Measurements from ENCODE around the gene ALOX15B.

Gene ALOX15B

DNA sequence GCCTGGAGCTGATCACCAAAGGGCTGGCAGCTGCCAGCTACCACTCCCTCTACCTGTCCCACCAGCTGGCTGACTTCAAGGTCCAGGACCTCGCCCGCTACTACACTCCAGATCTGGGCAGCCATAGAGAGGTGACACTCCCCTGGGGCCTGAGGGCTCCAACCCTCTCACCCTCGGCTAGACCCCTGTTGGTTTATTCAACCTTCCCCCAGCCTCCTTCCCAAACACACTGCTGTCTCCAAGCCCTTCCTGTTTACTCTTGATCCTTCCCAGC is 30.7 kb downstream of the ALOX15B start:
- Histone ChIP-seq H3K27me3 (ENCODE audit: low read length) (no peaks in the 10 kb centered on the region), H3F3A (ENCODE audit: insufficient read depth) (no peaks in the 10 kb centered on the region), H3K4me2 (ENCODE audit: low read depth, low read length, poor library complexity, severe bottlenecking) (no peak overlapping the region), H2AFZ (ENCODE audit: low read depth, low read length, severe bottlenecking) (no peak overlapping the region), H3K9me3 (ENCODE audit: insufficient read depth, low read length) (no peaks in the 10 kb centered on the region), H3K36me3 (ENCODE audit: low read length) (no peaks in the 10 kb centered on the region), H3K9me2 (replicated peaks; ENCODE audit: insufficient read depth, low read length) (no peaks in the 10 kb centered on the region), H3K27ac (ENCODE audit: low read depth, low read length) (no peak overlapping the region), H3K4me3 (ENCODE audit: insufficient read depth, low read length, poor library complexity, severe bottlenecking) (no peak overlapping the region), H3K9ac (ENCODE audit: low read length) (no peak overlapping the region), H4K20me1 (ENCODE audit: low read depth, low read length) (no peaks in the 10 kb centered on the region), H3K79me2 (ENCODE audit: insufficient read depth, low read length) (no peaks in the 10 kb centered on the region)
- TF ChIP-seq, protein P1, sequence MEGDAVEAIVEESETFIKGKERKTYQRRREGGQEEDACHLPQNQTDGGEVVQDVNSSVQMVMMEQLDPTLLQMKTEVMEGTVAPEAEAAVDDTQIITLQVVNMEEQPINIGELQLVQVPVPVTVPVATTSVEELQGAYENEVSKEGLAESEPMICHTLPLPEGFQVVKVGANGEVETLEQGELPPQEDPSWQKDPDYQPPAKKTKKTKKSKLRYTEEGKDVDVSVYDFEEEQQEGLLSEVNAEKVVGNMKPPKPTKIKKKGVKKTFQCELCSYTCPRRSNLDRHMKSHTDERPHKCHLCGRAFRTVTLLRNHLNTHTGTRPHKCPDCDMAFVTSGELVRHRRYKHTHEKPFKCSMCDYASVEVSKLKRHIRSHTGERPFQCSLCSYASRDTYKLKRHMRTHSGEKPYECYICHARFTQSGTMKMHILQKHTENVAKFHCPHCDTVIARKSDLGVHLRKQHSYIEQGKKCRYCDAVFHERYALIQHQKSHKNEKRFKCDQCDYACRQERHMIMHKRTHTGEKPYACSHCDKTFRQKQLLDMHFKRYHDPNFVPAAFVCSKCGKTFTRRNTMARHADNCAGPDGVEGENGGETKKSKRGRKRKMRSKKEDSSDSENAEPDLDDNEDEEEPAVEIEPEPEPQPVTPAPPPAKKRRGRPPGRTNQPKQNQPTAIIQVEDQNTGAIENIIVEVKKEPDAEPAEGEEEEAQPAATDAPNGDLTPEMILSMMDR (IDR thresholded peaks at IDR 0.05; ENCODE audit: insufficient read depth, low read length, poor library complexity, severe bottlenecking) = no peak
- no peak for TF ChIP-seq EZH2phosphoT487 (conservative IDR thresholded peaks at IDR 0.05; ENCODE audit: low read length)

DNA sequence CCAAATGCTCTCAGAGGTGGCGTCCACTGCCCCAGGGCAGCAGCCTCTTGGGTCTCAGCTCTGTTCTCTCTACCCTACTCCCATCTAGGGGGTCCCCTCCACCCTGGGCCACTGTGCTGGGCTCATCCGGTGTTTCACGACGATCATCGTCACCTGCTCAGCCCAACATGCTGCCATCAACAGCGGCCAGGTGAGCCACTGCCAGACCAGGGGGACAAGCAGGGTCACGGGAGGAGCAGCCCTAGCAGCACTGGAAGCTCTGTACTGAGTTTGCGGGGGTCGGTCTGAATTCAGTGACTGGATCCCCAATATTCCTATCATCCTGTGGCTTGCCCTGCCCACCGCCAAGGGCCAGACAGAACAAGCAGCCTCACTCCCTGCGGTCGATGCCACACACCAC is 32.6 kb downstream of the ALOX15B start:
- Histone ChIP-seq H4K20me1 (ENCODE audit: low read depth, low read length) (no peaks in the 10 kb centered on the region), H3K9ac (ENCODE audit: low read length) (no peak overlapping the region), H3K9me2 (replicated peaks; ENCODE audit: insufficient read depth, low read length) (no peaks in the 10 kb centered on the region), H2AFZ (ENCODE audit: low read depth, low read length, severe bottlenecking) (no peak overlapping the region), H3K4me2 (ENCODE audit: low read depth, low read length, poor library complexity, severe bottlenecking) (no peak overlapping the region), H3F3A (ENCODE audit: insufficient read depth) (no peaks in the 10 kb centered on the region), H3K27me3 (ENCODE audit: low read length) (no peaks in the 10 kb centered on the region), H3K36me3 (ENCODE audit: low read length) (no peaks in the 10 kb centered on the region), H3K79me2 (ENCODE audit: insufficient read depth, low read length) (no peaks in the 10 kb centered on the region), H3K27ac (ENCODE audit: low read depth, low read length) (no peak overlapping the region), H3K9me3 (ENCODE audit: insufficient read depth, low read length) (no peaks in the 10 kb centered on the region), H3K4me3 (ENCODE audit: insufficient read depth, low read length, poor library complexity, severe bottlenecking) (no peak overlapping the region)
- TF ChIP-seq, protein P1 (IDR thresholded peaks at IDR 0.05; ENCODE audit: insufficient read depth, low read length, poor library complexity, severe bottlenecking) = no peak
- no peak for TF ChIP-seq EZH2phosphoT487 (conservative IDR thresholded peaks at IDR 0.05; ENCODE audit: low read length)

DNA sequence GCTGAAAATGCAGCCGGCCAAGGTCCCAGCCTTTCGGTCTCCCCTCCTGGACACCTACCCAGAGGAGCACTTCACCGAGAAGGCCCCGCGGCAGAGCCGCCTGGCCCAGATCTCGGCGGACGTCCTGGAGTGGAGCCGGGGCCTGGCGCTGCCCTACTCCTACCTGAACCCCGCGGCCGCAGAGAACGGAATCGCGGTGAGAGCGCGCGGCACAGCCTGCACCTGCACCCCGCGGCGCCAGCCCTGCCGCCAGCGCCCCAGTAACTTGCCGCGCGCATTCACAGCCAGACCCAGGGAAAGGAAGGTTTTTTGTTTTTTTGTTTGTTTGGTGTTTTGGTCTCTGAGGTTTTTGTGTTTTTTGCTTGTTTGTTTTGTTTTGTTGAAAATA is 33.5 kb downstream of the ALOX15B start:
- Histone ChIP-seq H2AFZ (ENCODE audit: low read depth, low read length, severe bottlenecking) (no peak overlapping the region), H3K9me3 (ENCODE audit: insufficient read depth, low read length) (no peaks in the 10 kb centered on the region), H3K27me3 (ENCODE audit: low read length) (no peaks in the 10 kb centered on the region), H3F3A (ENCODE audit: insufficient read depth) (no peaks in the 10 kb centered on the region), H3K79me2 (ENCODE audit: insufficient read depth, low read length) (no peaks in the 10 kb centered on the region), H3K27ac (ENCODE audit: low read depth, low read length) (no peak overlapping the region), H3K9me2 (replicated peaks; ENCODE audit: insufficient read depth, low read length) (no peaks in the 10 kb centered on the region), H3K36me3 (ENCODE audit: low read length) (no peaks in the 10 kb centered on the region), H3K4me3 (ENCODE audit: insufficient read depth, low read length, poor library complexity, severe bottlenecking) (no peak overlapping the region), H4K20me1 (ENCODE audit: low read depth, low read length) (no peaks in the 10 kb centered on the region), H3K9ac (ENCODE audit: low read length) (no peak overlapping the region), H3K4me2 (ENCODE audit: low read depth, low read length, poor library complexity, severe bottlenecking) (no peak overlapping the region)
- TF ChIP-seq EZH2phosphoT487 (conservative IDR thresholded peaks at IDR 0.05; ENCODE audit: low read length) = no peak
- TF ChIP-seq, protein P1 (IDR thresholded peaks at IDR 0.05; ENCODE audit: insufficient read depth, low read length, poor library complexity, severe bottlenecking) = no peak
